ENCODE results near the gene PPFIA1. TPM values are rescaled to one million over a fixed set of nuclear protein-coding genes. Genes with fewer than 3 reads are reported as not detected.

PPFIA1 gene
- total and polyA plus RNA-seq, 10 of the 15 experiments (the other 5 are each of a cell fraction or from before 2014, with no cell fraction given) = 5.2 to 26.2 (median 15.8) TPM

- DNase-seq (ENCODE audit: low read depth, low spot score) (no peak), ATAC-seq (no peak), FAIRE-seq (no peak)
- no TSS peak for BruUV-seq (replicated peaks)
- ChIA-PET CTCF (no interaction called here), SMC1A (ENCODE audit: uncharacterized antibody, unreplicated experiment) (no interaction called here), POLR2A (no interaction called here), RAD21 (ENCODE audit: unreplicated experiment) (no interaction called here)
- no peaks in the 10 kb centered on the region; the same call in 2 of the 3 replicates for H3K9me3 ChIP-seq (replicated peaks; ENCODE audit: control insufficient read depth, insufficient read depth, low read length)
- H3K27ac ChIP-seq (ENCODE audit: control insufficient read depth, insufficient read depth) = no peak overlapping the region
- H3K9ac ChIP-seq (ENCODE audit: control insufficient read depth, insufficient read depth, low read length) = no peak overlapping the region
- no peaks in the 10 kb centered on the region; a peak in 1 of 4 replicates for H3K27me3 ChIP-seq (replicated peaks in 1 of 2; ENCODE audit: control insufficient read depth in 2 of 2, insufficient read depth in 2 of 2, low read length in 1 of 2)
- H2AFZ ChIP-seq (ENCODE audit: control insufficient read depth, low read depth, low read length) = no peak overlapping the region
- no peaks in the 10 kb centered on the region for H4K20me1 ChIP-seq (ENCODE audit: control insufficient read depth, insufficient read depth)
- H3K4me2 ChIP-seq (ENCODE audit: control insufficient read depth, insufficient read depth) = no peak overlapping the region
- in situ Hi-C loops (cut with MboI) (no loop called here), intact Hi-C loops (cut with micrococcal nuclease; ENCODE audit: unreplicated experiment) (no loop called here)
- TF ChIP-seq ASH2L (IDR thresholded peaks at IDR 0.05; ENCODE audit: borderline replicate concordance, low read depth) (no peak), ESRRA (IDR thresholded peaks at IDR 0.05; ENCODE audit: low read length) (no peak), MTA3 (IDR thresholded peaks at IDR 0.05; ENCODE audit: borderline replicate concordance, low read length) (no peak), PAX5 (IDR thresholded peaks at IDR 0.05; ENCODE audit: borderline replicate concordance, low read depth, low read length) (no peak), KAT2A (conservative IDR thresholded peaks at IDR 0.05; ENCODE audit: control insufficient read depth, low read depth, low read length) (no peak), MLLT1 (IDR thresholded peaks at IDR 0.05) (no peak), CEBPZ (IDR thresholded peaks at IDR 0.05; ENCODE audit: low read depth, low read length) (no peak), RAD51 (IDR thresholded peaks at IDR 0.05) (no peak), CBX3 (IDR thresholded peaks at IDR 0.05; ENCODE audit: borderline replicate concordance, low read depth) (no peak), EGR1 (IDR thresholded peaks at IDR 0.05; ENCODE audit: borderline replicate concordance in 1 of 2, low read depth in 2 of 2, low read length in 2 of 2) (no peak), JUND (IDR thresholded peaks at IDR 0.05; ENCODE audit: low read depth, low read length) (no peak), TARDBP (IDR thresholded peaks at IDR 0.05; ENCODE audit: borderline replicate concordance) (no peak), ATF7 (IDR thresholded peaks at IDR 0.05; ENCODE audit: low read depth) (no peak), ZBED1 (IDR thresholded peaks at IDR 0.05; ENCODE audit: borderline replicate concordance) (no peak), BACH1 (IDR thresholded peaks at IDR 0.05; ENCODE audit: borderline replicate concordance) (no peak)
- 76% methylated on average over 8 of the region's 8 CpGs for WGBS (ENCODE audit: insufficient coverage, insufficient replicate concordance, low lambda C conversion rate, missing lambda C conversion rate)
- H3K36me3 ChIP-seq (ENCODE audit: control insufficient read depth in 2 of 2, insufficient read depth in 2 of 2, low read length in 1 of 2) = no peaks in the 10 kb centered on the region
- peaks cover 14% of the 10 kb centered on the region for H3K4me1 ChIP-seq (ENCODE audit: control insufficient read depth, insufficient read depth, low read length)
- H3K79me2 ChIP-seq (ENCODE audit: control insufficient read depth, insufficient read depth, low read length) = no peaks in the 10 kb centered on the region
- no peak overlapping the region for H3K4me3 ChIP-seq
These were observed 158.9 kb downstream of the PPFIA1 start for GRCh38 chr11:70429428-70429705.

Measured in GM12878 (cell line).